Measurements from ENCODE around the gene ORC2.
"Not testable (repeated sequence)": the region's sequence is repeated elsewhere in the genome, so short reads cannot be mapped to it uniquely, and the experiment has no call there.

The ORC2 gene

GRCh38 chr2:200963124-200963917 is at the start of gene ORC2:
TSS of gene ORC2 (minus strand) at chr2:200963660. CDS start at chr2:200958123, 5,537 bp downstream.
- peak; percentile 93 to 94 for DNase-seq

GRCh38 chr2:201008296-201008829 is 44.9 kb upstream of the ORC2 start:
- DNase-seq, result no peak

- DNase-seq, result no peak
Observed at GRCh38 chr2:201007584-201007998, 44.1 kb upstream of the ORC2 start.

GRCh38 chr2:201006704-201007103 is 43.2 kb upstream of the ORC2 start:
- DNase-seq, result no peak

- DNase-seq, result no peak
Observed at GRCh38 chr2:201004370-201004769, 40.9 kb upstream of the ORC2 start.

GRCh38 chr2:200993097-200993496 is 29.6 kb upstream of the ORC2 start:
- DNase-seq, result no peak

- DNase-seq, result no peak
Observed at GRCh38 chr2:200987137-200987536, 23.7 kb upstream of the ORC2 start.

GRCh38 chr2:200985799-200986198 is 22.3 kb upstream of the ORC2 start:
- DNase-seq, result no peak

GRCh38 chr2:200976710-200977109 is 13.2 kb upstream of the ORC2 start:
- DNase-seq, result no peak

- DNase-seq, result no peak
Observed at GRCh38 chr2:200975672-200976071, 12.2 kb upstream of the ORC2 start.

- DNase-seq, result not testable (repeated sequence)
Observed at GRCh38 chr2:200970057-200970456, 6.6 kb upstream of the ORC2 start.

- DNase-seq, result no peak
Observed at GRCh38 chr2:200968735-200969134, 5.3 kb upstream of the ORC2 start.

- no peak for DNase-seq
Observed at GRCh38 chr2:200968162-200968561, 4.7 kb upstream of the ORC2 start.

GRCh38 chr2:200966770-200967169 is 3.3 kb upstream of the ORC2 start:
- no peak for DNase-seq

- DNase-seq, result no peak
Observed at GRCh38 chr2:200964498-200964897, 1.0 kb upstream of the ORC2 start.

GRCh38 chr2:200963918-200964252 is 425 bp upstream of the ORC2 start:
- DNase-seq, result not testable (repeated sequence)

- no peak for DNase-seq
Observed at GRCh38 chr2:200962811-200963123, 693 bp downstream of the ORC2 start.

- no peak for DNase-seq
Observed at GRCh38 chr2:200961674-200962073, 1.8 kb downstream of the ORC2 start.

- no peak for DNase-seq
Observed at GRCh38 chr2:200950378-200950777, 13.1 kb downstream of the ORC2 start.

GRCh38 chr2:200945395-200945729 is 18.1 kb downstream of the ORC2 start:
- DNase-seq, result no peak

- DNase-seq, result no peak
Observed at GRCh38 chr2:200944467-200945394, 18.7 kb downstream of the ORC2 start.

GRCh38 chr2:200943527-200944105 is 19.8 kb downstream of the ORC2 start:
- DNase-seq, result no peak

GRCh38 chr2:200939832-200940231 is 23.6 kb downstream of the ORC2 start:
- DNase-seq, result no peak
